GM23338 (cell line): ENCODE data around the gene WWOX.

Experiments used
- CREB1 ChIP-seq: fragments of 250-450 bp; sonication (Bioruptor Pico); IDR thresholded peaks from 2 replicates; pipeline ENCODE4 v1.5.0; 2020; ENCODE audit warnings: low read depth, mild to moderate bottlenecking, moderate library complexity
- EZH2 ChIP-seq: fragments of 200-600 bp; sonication (generic); IDR thresholded peaks from one replicate; pipeline ENCODE4 v1.8.0; 2017; ENCODE audit warnings: antibody characterized with exemption, mild to moderate bottlenecking, low read depth; ENCODE audit not compliant: unreplicated experiment
- EZH2phosphoT487 ChIP-seq: fragments of 200-600 bp; sonication (generic); IDR thresholded peaks from one replicate; pipeline ENCODE4 v1.8.1; 2018; ENCODE audit warnings: antibody characterized with exemption; ENCODE audit not compliant: unreplicated experiment
- JUNB ChIP-seq: IDR thresholded peaks from one replicate; pipeline ENCODE4 v1.6.1; 2016; ENCODE audit warnings: antibody characterized with exemption; ENCODE audit not compliant: unreplicated experiment
- POLR2AphosphoS5 ChIP-seq: IDR thresholded peaks from 2 replicates; pipeline ENCODE4 v1.6.1; 2016; ENCODE audit warnings: antibody characterized with exemption, low read depth
- ZNF114 ChIP-seq: fragments of 250-450 bp; sonication (Bioruptor Pico); IDR thresholded peaks from 2 replicates; pipeline ENCODE4 v1.5.0; 2020; ENCODE audit warnings: mild to moderate bottlenecking, moderate library complexity
- TF ChIP-seq, protein P1 (sequence below), 2 experiments: fragments of 200-600 bp in 1 of 2; sonication (generic) in 1 of 2; conservative IDR thresholded peaks; 2 replicates each; pipeline versions ENCODE4 v1.5.1 to v1.6.1; 2016 to 2017; ENCODE audit warnings: antibody characterized with exemption in 2 of 2, low read depth in 2 of 2, mild to moderate bottlenecking in 2 of 2, moderate library complexity in 1 of 2
- TF ChIP-seq, protein P2 (sequence below): IDR thresholded peaks from one replicate; pipeline ENCODE4 v1.6.1; 2018; ENCODE audit warnings: antibody characterized with exemption; ENCODE audit not compliant: unreplicated experiment

DNA sequence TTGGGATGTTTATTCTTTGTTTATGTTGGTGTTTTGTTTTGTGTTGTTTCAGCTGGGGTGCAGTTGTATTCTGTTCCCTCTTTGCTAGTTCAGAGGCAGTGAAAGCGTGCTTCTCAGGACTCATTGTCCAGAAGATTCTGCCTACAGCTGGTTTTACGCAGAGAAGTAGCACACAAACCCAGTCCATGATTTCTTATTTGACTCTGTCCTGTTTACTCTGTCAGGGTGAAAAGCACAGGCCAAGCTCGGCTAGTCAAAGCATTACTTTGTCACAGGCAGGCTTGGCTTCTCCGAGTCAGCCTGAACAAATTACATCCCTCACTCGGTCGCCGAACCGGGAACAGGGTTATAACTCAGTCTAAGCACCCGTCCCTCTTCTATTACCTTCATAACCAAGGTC is 1066.1 kb downstream of the WWOX start:
- TF ChIP-seq, protein P1, sequence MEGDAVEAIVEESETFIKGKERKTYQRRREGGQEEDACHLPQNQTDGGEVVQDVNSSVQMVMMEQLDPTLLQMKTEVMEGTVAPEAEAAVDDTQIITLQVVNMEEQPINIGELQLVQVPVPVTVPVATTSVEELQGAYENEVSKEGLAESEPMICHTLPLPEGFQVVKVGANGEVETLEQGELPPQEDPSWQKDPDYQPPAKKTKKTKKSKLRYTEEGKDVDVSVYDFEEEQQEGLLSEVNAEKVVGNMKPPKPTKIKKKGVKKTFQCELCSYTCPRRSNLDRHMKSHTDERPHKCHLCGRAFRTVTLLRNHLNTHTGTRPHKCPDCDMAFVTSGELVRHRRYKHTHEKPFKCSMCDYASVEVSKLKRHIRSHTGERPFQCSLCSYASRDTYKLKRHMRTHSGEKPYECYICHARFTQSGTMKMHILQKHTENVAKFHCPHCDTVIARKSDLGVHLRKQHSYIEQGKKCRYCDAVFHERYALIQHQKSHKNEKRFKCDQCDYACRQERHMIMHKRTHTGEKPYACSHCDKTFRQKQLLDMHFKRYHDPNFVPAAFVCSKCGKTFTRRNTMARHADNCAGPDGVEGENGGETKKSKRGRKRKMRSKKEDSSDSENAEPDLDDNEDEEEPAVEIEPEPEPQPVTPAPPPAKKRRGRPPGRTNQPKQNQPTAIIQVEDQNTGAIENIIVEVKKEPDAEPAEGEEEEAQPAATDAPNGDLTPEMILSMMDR (conservative IDR thresholded peaks at IDR 0.05; ENCODE audit: low read depth in 2 of 2), result no peak
- TF ChIP-seq EZH2phosphoT487 (no peak), EZH2 (no peak), ZNF114 (CRISPR knock-in tag) (no peak), POLR2AphosphoS5 (no peak), CREB1 (no peak), JUNB (no peak)
- TF ChIP-seq, protein P2, sequence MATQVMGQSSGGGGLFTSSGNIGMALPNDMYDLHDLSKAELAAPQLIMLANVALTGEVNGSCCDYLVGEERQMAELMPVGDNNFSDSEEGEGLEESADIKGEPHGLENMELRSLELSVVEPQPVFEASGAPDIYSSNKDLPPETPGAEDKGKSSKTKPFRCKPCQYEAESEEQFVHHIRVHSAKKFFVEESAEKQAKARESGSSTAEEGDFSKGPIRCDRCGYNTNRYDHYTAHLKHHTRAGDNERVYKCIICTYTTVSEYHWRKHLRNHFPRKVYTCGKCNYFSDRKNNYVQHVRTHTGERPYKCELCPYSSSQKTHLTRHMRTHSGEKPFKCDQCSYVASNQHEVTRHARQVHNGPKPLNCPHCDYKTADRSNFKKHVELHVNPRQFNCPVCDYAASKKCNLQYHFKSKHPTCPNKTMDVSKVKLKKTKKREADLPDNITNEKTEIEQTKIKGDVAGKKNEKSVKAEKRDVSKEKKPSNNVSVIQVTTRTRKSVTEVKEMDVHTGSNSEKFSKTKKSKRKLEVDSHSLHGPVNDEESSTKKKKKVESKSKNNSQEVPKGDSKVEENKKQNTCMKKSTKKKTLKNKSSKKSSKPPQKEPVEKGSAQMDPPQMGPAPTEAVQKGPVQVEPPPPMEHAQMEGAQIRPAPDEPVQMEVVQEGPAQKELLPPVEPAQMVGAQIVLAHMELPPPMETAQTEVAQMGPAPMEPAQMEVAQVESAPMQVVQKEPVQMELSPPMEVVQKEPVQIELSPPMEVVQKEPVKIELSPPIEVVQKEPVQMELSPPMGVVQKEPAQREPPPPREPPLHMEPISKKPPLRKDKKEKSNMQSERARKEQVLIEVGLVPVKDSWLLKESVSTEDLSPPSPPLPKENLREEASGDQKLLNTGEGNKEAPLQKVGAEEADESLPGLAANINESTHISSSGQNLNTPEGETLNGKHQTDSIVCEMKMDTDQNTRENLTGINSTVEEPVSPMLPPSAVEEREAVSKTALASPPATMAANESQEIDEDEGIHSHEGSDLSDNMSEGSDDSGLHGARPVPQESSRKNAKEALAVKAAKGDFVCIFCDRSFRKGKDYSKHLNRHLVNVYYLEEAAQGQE, result no peak
